Trophoblast cell (in vitro differentiated cells and primary cell): ENCODE measurements around the gene NTN5. TPM values are rescaled to one million over a fixed set of nuclear protein-coding genes. Genes with fewer than 3 reads are reported as not detected.

Source experiments
- DNase-seq, 2 donors: peaks; one replicate each; pipeline ENCODE4 v3.0.0-alpha.2; 2016
- H2AFZ ChIP-seq: 2 replicates; pipeline ENCODE4 v1.6.1; 2013; ENCODE audit warnings: low read length, moderate library complexity, mild to moderate bottlenecking; ENCODE audit not compliant: insufficient read depth, poor library complexity
- H2AK5ac ChIP-seq: 2 replicates; pipeline ENCODE4 v1.6.1; 2013; ENCODE audit warnings: mild to moderate bottlenecking, low read length
- H2BK120ac ChIP-seq: 2 replicates; pipeline ENCODE4 v1.6.1; 2013; ENCODE audit warnings: low read length, mild to moderate bottlenecking, moderate library complexity; ENCODE audit not compliant: insufficient read depth, poor library complexity
- H2BK12ac ChIP-seq: 2 replicates; pipeline ENCODE4 v1.6.1; 2013; ENCODE audit warnings: mild to moderate bottlenecking, low read length, moderate library complexity
- H2BK5ac ChIP-seq: 2 replicates; pipeline ENCODE4 v1.6.1; 2013; ENCODE audit warnings: low read length, low read depth, moderate library complexity, mild to moderate bottlenecking; ENCODE audit not compliant: poor library complexity
- H3K14ac ChIP-seq: 2 replicates; pipeline ENCODE4 v1.6.1; 2013; ENCODE audit warnings: mild to moderate bottlenecking, low read length
- H3K18ac ChIP-seq: 2 replicates; pipeline ENCODE4 v1.6.1; 2013; ENCODE audit warnings: mild to moderate bottlenecking, low read length
- H3K23ac ChIP-seq: 2 replicates; pipeline ENCODE4 v1.6.1; 2013; ENCODE audit warnings: low read length
- H3K27ac ChIP-seq: 2 replicates; pipeline ENCODE4 v1.5.1; 2013; ENCODE audit warnings: low read depth, mild to moderate bottlenecking, inconsistent platforms, low read length, moderate library complexity
- H3K27me3 ChIP-seq: 2 replicates; pipeline ENCODE4 v1.6.1; 2013; ENCODE audit warnings: inconsistent platforms, mild to moderate bottlenecking, low read length, moderate library complexity; ENCODE audit not compliant: insufficient read depth
- H3K36me3 ChIP-seq, 2 experiments: 1 replicate in 1 of 2; 2 replicates in 1 of 2; pipeline ENCODE4 v1.6.1; 2013; ENCODE audit warnings: low read length in 2 of 2, mild to moderate bottlenecking in 2 of 2, moderate library complexity in 1 of 2; ENCODE audit not compliant: insufficient read depth in 2 of 2, control insufficient read depth in 1 of 2
- H3K4ac ChIP-seq: 2 replicates; pipeline ENCODE4 v1.6.1; 2013; ENCODE audit warnings: low read depth, mild to moderate bottlenecking, low read length, moderate library complexity
- H3K4me1 ChIP-seq, 2 experiments: 1 replicate in 1 of 2; 2 replicates in 1 of 2; pipeline ENCODE4 v1.6.1; 2013; ENCODE audit warnings: low read length in 2 of 2, mild to moderate bottlenecking in 2 of 2, moderate library complexity in 1 of 2; ENCODE audit not compliant: insufficient read depth in 2 of 2, control insufficient read depth in 1 of 2
- H3K4me2 ChIP-seq: 2 replicates; pipeline ENCODE4 v1.6.1; 2013; ENCODE audit warnings: inconsistent platforms, mild to moderate bottlenecking, low read length, moderate library complexity
- H3K4me3 ChIP-seq: 2 replicates; pipeline ENCODE4 v1.5.1; 2013; ENCODE audit warnings: mild to moderate bottlenecking, low read depth, low read length, inconsistent platforms
- H3K79me1 ChIP-seq: one replicate; pipeline ENCODE4 v1.6.1; 2013; ENCODE audit warnings: low read length
- H3K79me2 ChIP-seq: 2 replicates; pipeline ENCODE4 v1.6.1; 2013; ENCODE audit warnings: low read length, mild to moderate bottlenecking; ENCODE audit not compliant: control insufficient read depth, insufficient read depth, poor library complexity
- H3K9ac ChIP-seq: 2 replicates; pipeline ENCODE4 v1.6.1; 2013; ENCODE audit warnings: mild to moderate bottlenecking, low read length
- H3K9me3 ChIP-seq: 2 replicates; pipeline ENCODE4 v1.6.1; 2013; ENCODE audit warnings: low read depth, mild to moderate bottlenecking, control low read depth, inconsistent platforms, low read length; ENCODE audit not compliant: insufficient read depth
- H4K12ac ChIP-seq: 2 replicates; pipeline ENCODE4 v1.6.1; 2013; ENCODE audit warnings: low read depth, mild to moderate bottlenecking, low read length, moderate library complexity
- H4K8ac ChIP-seq: 2 replicates; pipeline ENCODE4 v1.6.1; 2013; ENCODE audit warnings: low read depth, mild to moderate bottlenecking, low read length, moderate library complexity
- H4K91ac ChIP-seq: one replicate; pipeline ENCODE4 v1.6.1; 2013; ENCODE audit warnings: low read depth, mild to moderate bottlenecking, low read length, moderate library complexity
- WGBS: extraction: QIAGEN DNeasy Blood & Tissue Kit; methylation state at CpG from one replicate; pipeline ENCODE4 v1.1.7; 2013; ENCODE audit warnings: missing lambda C conversion rate; ENCODE audit not compliant: insufficient read length, insufficient coverage; ENCODE audit errors: extremely low coverage; 5-methylcytosine and 5-hydroxymethylcytosine counted together
- polyA plus RNA-seq: library from polyadenylated mRNA; stranded (reverse); fragments of 200-250 nt; gene quantifications from 2 replicates; pipeline ENCODE4 v1.2.3, GENCODE V29; 2013

Gene NTN5, protein sequence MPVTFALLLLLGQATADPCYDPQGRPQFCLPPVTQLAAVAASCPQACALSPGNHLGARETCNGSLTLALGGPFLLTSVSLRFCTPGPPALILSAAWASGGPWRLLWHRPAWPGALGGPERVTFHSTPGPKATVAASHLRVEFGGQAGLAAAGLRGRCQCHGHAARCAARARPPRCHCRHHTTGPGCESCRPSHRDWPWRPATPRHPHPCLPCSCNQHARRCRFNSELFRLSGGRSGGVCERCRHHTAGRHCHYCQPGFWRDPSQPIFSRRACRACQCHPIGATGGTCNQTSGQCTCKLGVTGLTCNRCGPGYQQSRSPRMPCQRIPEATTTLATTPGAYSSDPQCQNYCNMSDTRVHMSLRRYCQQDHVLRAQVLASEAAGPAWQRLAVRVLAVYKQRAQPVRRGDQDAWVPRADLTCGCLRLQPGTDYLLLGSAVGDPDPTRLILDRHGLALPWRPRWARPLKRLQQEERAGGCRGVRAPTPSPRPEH
- polyA plus RNA-seq = 0.11 and 0.19 TPM in 2 replicates

DNA sequence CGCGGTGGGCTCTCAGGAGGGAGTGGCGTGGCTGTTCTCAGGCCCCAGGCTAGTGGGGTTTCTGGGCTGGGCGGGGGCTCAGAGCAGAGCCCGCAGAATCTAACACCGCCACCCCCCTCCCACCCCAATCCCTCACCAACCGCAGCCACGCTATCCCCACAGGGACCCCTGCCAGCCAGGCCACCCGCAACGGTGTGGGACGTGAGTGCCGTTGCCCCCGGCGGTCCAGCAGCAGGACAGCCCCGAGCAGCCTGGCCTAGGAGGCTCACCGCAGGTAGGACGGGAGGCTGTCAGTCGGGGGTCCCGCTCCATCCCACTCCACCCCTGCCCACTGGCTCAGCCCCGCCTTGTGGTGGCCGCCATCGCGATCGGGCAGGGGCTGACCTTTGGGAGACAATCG is at the start of gene NTN5:
NTN5 (minus strand) TSS at position 24 of the 400 bp plus-strand sequence. CDS start 2,031 bp downstream, outside the sequence.
- no peak within 1 kb of the TSS for H4K8ac ChIP-seq
- H3K79me1 ChIP-seq = no peaks in the 10 kb centered on the region
- H3K4me3 ChIP-seq = no peak within 1 kb of the TSS
- H3K27ac ChIP-seq = no peak within 1 kb of the TSS
- no peak for DNase-seq
- no peaks in the 10 kb centered on the region for H3K79me2 ChIP-seq
- H3K36me3 ChIP-seq = no peaks in the 10 kb centered on the region
- H4K91ac ChIP-seq = no peak within 1 kb of the TSS
- H3K14ac ChIP-seq = no peak within 1 kb of the TSS
- no peak within 1 kb of the TSS for H3K4ac ChIP-seq
- H3K23ac ChIP-seq = no peak within 1 kb of the TSS
- no peak within 1 kb of the TSS for H3K4me2 ChIP-seq
- H3K9ac ChIP-seq = no peak within 1 kb of the TSS
- no peaks in the 10 kb centered on the region for H3K27me3 ChIP-seq
- H4K12ac ChIP-seq = no peak within 1 kb of the TSS
- no peak within 1 kb of the TSS for H2BK12ac ChIP-seq
- no peaks in the 10 kb centered on the region for H3K4me1 ChIP-seq
- peaks cover 11% of the 10 kb centered on the region for H3K9me3 ChIP-seq
- H2AK5ac ChIP-seq = no peak within 1 kb of the TSS
- no CpG with 5 or more reads among the region's 25 CpGs for WGBS
- no peak within 1 kb of the TSS for H2BK120ac ChIP-seq
- H3K18ac ChIP-seq = no peak within 1 kb of the TSS
- no peak within 1 kb of the TSS for H2AFZ ChIP-seq
- no peak within 1 kb of the TSS for H2BK5ac ChIP-seq

DNA sequence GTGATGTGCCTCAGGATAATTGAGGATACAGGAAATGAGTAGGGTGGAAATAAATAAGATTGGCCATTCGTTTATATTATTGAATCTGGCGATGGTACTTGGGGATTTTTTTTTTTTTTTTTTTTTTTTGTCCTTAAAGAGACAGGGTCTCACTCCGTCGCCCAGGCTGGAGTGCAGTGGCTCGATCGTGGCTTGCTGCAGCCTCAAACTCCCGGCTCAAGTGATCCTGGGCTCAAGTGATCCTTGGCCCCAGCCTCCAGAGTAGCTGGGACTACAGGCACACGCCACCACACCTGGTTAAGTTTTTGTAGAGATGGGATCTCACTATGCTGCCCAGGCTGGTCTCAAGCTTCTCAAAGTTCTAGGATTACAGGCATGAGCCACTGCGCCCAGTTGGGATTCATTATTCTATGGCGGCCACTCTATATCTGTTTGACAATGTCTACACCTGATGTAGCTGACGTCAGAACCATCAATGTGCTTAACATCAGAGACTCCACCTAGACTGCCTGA is 49.4 kb upstream of the NTN5 start:
- no peak overlapping the region for H3K9ac ChIP-seq
- no peak overlapping the region for H3K4me2 ChIP-seq
- H3K36me3 ChIP-seq = no peaks in the 10 kb centered on the region
- H3K9me3 ChIP-seq = peaks cover 6% of the 10 kb centered on the region
- H3K4me3 ChIP-seq = no peak overlapping the region
- H3K27me3 ChIP-seq = no peaks in the 10 kb centered on the region
- no peaks in the 10 kb centered on the region for H3K79me2 ChIP-seq
- no peak overlapping the region for H4K12ac ChIP-seq
- H2BK120ac ChIP-seq = no peak overlapping the region
- peaks cover 2 to 3% of the 10 kb centered on the region in 2 experiments for H3K4me1 ChIP-seq
- no peak overlapping the region for H2AK5ac ChIP-seq
- H3K14ac ChIP-seq = no peak overlapping the region
- H3K18ac ChIP-seq = no peak overlapping the region
- no peak overlapping the region for H4K91ac ChIP-seq
- no peak overlapping the region for H4K8ac ChIP-seq
- no CpG with 5 or more reads among the region's 11 CpGs for WGBS
- no peak overlapping the region for H2BK5ac ChIP-seq
- H3K27ac ChIP-seq = no peak overlapping the region
- H3K23ac ChIP-seq = no peak overlapping the region
- H3K4ac ChIP-seq = no peak overlapping the region
- peaks cover 3% of the 10 kb centered on the region for H3K79me1 ChIP-seq
- no peak overlapping the region for H2BK12ac ChIP-seq
- DNase-seq = no peak
- no peak overlapping the region for H2AFZ ChIP-seq

- peak overlapping the region; percentile 47 for H4K12ac ChIP-seq
- H3K14ac ChIP-seq = peak overlapping the region; percentile 43
- peak; percentile 100 for DNase-seq
- H3K23ac ChIP-seq = no peak overlapping the region
- peak overlapping the region; percentile 66 for H3K4me2 ChIP-seq
- peak overlapping the region; percentile 77 for H3K4me3 ChIP-seq
- no CpG with 5 or more reads among the region's 42 CpGs for WGBS
- H2BK12ac ChIP-seq = no peak overlapping the region
- no peaks in the 10 kb centered on the region for H3K27me3 ChIP-seq
- H2AFZ ChIP-seq = peak overlapping the region; percentile 74
- H3K27ac ChIP-seq = peak overlapping the region; percentile 4
- H4K8ac ChIP-seq = peak overlapping the region; percentile 75
- H2AK5ac ChIP-seq = no peak overlapping the region
- H3K4me1 ChIP-seq = peaks cover 6 to 9% of the 10 kb centered on the region in 2 experiments
- H2BK5ac ChIP-seq = no peak overlapping the region
- H4K91ac ChIP-seq = peak overlapping the region; percentile 40
- peak overlapping the region; percentile 37 for H3K9ac ChIP-seq
- peaks cover 3% of the 10 kb centered on the region for H3K79me1 ChIP-seq
- no peak overlapping the region for H3K4ac ChIP-seq
- no peaks in the 10 kb centered on the region for H3K9me3 ChIP-seq
- H3K36me3 ChIP-seq = no peaks in the 10 kb centered on the region
- peak overlapping the region; percentile 28 for H3K18ac ChIP-seq
- no peaks in the 10 kb centered on the region for H3K79me2 ChIP-seq
- peak overlapping the region; percentile 19 for H2BK120ac ChIP-seq
These were observed 47.9 kb upstream of the NTN5 start for GRCh38 chr19:48720613-48721296.

DNA sequence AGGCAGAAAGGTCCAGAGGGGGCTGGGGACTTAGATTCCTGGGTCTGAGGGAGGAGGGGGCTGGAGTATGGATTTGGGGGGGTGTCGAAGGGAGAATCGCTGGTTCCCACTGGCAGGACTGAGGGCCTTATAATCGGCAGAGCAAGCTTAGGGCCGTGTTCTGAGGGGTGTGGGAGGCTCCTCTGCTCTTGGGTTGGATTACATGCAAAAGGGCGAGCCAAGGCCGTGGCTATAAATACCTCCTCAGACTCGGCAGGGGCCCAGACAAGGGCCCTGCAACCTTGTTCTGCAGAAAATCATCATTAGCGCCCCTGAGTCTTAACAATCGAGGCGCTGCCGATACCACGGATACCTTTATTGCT is 47.4 kb upstream of the NTN5 start:
- no peak for DNase-seq
- Histone ChIP-seq H3K4ac (no peak overlapping the region), H3K79me2 (no peaks in the 10 kb centered on the region), H3K18ac (no peak overlapping the region), H3K4me2 (peak overlapping the region; percentile 34), H2BK5ac (no peak overlapping the region), H3K9me3 (no peaks in the 10 kb centered on the region), H2BK12ac (no peak overlapping the region), H3K14ac (no peak overlapping the region), H3K23ac (no peak overlapping the region), H3K36me3 (no peaks in the 10 kb centered on the region), H3K27me3 (no peaks in the 10 kb centered on the region), H3K4me3 (no peak overlapping the region), H2AFZ (peak overlapping the region; percentile 30), H4K8ac (peak overlapping the region; percentile 73), H3K79me1 (peaks cover 3% of the 10 kb centered on the region), H3K27ac (no peak overlapping the region), H4K91ac (no peak overlapping the region), H4K12ac (peak overlapping the region; percentile 59), H3K9ac (no peak overlapping the region), H2AK5ac (no peak overlapping the region), H2BK120ac (no peak overlapping the region), H3K4me1 (peaks cover 6 to 9% of the 10 kb centered on the region in 2 experiments)
- no CpG with 5 or more reads among the region's 12 CpGs for WGBS
